ENCODE measurements around the gene CLEC10A.
"Not testable (repeated sequence)": the region's sequence is repeated elsewhere in the genome, so short reads cannot be mapped to it uniquely, and the experiment has no call there.

Gene CLEC10A

DNA sequence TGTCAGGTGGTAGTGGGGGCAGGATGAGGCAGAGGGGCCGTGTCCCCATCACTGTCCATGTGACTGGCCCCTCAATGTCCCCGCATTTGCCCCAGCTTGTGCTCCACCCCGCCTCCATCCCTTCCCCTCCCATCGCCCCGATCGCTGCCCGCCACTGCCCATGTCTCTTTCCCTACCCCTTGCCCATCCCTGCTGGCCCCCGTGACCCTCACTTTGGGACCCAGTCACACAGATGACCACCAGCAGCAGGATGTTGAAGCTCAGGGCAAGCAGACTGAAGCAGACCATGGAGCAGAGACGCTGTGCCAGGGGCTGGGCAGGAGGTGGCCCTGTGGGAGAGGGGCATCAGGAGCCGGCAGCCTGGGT lies 28.5 kb upstream of the CLEC10A start:
- no peak for ATAC-seq

DNA sequence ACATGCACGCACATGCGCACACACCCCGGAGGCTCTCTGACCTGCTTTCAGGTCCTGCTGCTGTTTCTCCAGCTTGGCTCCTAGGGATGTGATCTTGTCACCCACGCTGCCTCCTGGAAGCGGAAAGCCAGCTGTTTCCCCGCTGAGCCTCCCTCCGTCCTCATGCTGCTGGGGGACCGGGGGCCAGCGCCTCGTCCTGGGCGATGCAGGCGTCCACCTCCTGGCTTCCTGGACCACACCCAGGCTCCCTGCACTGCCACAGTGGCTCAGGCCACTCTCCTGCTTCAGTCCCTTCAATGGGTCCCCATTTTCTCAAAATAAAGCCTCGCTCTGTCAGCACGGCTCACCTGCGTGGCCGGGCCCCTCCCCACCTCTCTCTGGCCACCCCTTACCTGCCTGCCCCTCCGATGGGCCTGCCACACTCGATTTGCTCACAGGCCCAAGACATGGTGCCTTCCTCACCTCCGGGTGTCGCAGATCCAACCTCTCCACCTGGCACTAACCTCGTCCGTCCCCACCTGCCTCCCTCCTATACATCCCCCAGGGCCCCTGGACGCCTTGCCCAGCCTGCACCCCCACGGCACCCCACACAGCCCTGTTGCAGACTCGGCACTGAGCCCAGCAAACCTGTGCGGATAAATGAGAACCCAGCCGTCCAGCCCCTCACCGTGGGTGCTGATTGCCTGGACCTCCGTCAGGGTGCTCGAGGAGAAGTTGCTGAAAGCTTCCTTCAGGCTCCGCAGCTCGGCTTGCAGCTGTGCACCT lies 27.9 kb upstream of the CLEC10A start:
- no peak for ATAC-seq

DNA sequence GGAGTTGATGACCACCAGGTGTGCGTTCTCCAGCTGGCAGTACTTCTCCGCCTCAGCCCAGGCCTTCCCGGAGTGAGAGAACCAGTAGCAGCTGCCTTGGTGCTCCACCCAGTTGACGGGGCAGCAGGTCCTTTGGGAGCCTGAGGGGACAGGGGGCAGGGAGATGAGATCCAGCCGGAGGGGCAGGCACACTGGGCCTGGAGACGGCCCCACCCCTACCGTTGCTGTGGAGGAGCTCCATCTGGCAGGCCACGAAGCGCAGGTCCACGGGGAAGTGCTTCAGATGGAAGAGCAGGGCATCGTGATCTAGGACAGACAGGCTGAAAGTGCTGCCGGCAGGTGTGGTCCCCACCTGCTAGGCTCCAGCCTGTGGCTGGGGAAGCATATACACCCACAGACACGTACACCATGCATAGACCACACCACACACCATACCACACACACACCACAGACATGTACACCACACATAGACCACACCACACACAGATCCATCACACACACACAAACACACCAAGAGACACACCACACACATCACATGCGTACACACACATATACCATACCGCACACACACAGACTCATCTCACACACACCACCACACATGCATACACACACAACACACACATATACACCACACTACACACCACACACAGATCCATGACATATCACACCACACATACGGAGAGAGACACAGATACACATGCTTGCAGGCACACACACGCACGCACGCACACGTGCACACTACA lies 27.1 kb upstream of the CLEC10A start:
- no peak for ATAC-seq

DNA sequence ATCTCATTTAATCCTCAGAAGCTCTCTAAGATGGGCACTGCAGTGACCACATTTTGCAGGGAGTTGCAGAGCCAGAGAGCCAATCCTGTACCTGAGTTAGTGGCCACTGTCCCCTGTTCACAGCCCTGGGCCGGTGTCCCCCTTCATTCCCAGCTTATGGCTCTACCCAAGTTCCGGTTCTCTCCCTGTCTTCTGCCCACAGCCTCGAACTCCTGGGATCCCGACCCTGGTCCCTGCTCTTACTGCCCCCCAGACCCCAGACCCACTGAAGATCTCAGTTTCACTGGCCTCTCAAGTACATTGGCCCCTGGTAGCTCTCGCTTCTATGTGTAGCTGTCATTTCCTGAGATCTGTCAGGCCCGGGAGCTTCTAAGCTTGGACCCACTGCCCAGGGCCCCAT lies 22.4 kb upstream of the CLEC10A start:
- no peak for ATAC-seq

- no peak for ATAC-seq
Measured at GRCh38 chr17:7101531-7101930, 21.5 kb upstream of the CLEC10A start.

DNA sequence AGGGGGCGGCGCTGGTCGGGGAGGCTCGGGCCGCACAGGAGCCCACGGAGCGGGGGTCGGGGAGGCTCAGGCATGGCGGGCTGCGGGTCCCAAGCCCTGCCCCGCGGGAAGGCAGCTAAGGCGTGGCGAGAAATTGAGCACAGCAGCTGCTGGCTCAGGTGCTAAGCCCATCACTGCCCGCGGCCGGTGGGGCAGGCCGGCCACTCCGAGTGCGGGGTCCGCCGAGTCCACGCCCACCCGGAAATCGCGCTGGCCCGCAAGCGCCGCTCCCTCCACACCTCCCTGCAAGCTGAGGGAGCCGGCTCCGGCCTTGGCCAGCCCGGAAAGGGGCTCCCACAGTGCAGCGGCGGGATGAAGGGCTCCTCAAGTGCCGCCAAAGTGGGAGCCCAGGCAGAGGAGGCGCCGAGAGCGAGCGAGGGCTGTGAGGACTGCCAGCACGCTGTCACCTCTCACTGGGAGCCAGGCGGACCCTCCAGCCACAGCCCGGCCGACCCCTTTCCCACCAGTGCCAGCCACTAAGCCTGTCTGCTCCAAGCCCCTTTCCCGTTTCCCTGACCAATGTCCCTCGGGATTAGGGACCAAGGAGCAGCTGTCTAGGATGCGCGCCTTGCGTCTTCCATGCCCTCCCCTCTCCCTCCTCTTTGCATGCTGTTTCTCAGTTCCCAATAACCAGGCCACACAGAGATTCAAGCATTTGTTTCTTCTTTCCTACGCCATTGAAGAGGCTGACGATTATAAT lies 20.8 kb upstream of the CLEC10A start:
- ATAC-seq: not testable (repeated sequence)

DNA sequence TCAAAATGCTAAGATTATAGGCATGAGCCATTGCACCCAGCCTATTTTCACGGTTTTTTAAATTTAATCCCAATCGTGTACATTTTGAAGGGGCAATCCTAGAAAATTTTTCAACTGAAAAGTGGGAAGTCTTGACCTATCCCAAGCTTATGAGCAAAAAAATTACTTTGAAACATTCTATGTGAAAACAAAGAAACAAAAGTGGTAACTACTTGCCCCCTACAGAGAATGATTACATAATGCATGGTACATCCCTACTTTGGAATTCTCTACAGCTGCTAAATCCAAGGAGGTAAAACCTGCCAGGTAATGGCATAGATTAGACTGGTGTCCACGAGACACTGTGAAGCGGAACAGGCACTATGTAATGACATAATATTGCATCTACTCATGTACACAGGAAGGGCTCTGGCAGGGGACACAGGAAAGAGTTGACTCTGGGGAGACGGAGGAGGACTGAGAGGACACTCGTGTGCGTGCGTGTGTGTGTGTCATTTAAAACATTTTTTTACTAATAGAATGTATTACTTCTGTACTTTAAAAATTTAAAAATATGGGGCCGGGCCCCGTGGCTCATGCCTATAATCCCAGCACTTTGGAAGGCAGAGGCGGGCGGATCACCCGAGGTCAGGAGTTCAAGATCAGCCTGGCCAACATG lies 18.9 kb upstream of the CLEC10A start:
- ATAC-seq: no peak

GRCh38 chr17:7097940-7098339 lies 17.9 kb upstream of the CLEC10A start:
- ATAC-seq: no peak

DNA sequence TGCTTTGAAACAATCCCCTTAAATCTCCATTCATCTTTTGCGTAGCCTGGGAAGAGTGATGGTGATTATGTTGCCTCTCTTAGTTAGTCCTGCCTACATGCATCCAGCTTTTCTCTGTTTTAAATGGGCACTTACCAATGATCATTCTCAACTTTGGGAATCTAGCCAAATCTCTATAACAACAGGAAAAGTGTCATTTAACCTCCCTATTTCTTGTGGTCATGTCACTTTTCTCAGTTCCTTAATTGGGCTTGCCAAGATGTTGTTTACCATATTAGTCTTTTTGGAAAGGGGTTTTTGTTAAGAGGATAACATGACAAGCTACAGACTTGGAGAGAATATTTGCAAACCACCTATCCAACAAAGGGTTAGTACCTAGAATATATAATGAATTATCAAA lies 15.6 kb upstream of the CLEC10A start:
- no peak for ATAC-seq

GRCh38 chr17:7094652-7095019 lies 14.6 kb upstream of the CLEC10A start:
- no peak for ATAC-seq

GRCh38 chr17:7091311-7092005 lies 11.4 kb upstream of the CLEC10A start:
- ATAC-seq: not testable (repeated sequence)

DNA sequence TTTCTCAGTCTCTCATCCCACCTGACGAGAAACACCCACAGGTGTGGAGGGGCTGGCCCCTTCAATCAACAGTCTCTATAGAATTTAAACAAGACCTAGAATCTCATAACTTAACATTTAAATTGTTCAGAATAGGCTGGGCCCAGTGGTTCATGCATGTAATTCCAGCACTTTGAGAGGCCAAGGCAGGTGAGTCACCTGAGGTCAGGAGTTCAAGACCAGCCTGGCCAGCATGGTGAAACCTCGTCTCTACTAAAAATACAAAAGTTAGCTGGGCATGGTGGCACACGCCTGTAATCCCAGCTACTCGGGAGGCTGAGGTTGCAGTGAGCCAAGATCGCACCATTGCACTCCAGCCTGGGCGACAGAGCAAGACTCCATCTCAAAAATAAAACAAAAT lies 9.5 kb upstream of the CLEC10A start:
- ATAC-seq: not testable (repeated sequence)

- not testable (repeated sequence) for ATAC-seq
Measured at GRCh38 chr17:7088442-7088841, 8.4 kb upstream of the CLEC10A start.

GRCh38 chr17:7084088-7084487 lies 4.0 kb upstream of the CLEC10A start:
- ATAC-seq: no peak

DNA sequence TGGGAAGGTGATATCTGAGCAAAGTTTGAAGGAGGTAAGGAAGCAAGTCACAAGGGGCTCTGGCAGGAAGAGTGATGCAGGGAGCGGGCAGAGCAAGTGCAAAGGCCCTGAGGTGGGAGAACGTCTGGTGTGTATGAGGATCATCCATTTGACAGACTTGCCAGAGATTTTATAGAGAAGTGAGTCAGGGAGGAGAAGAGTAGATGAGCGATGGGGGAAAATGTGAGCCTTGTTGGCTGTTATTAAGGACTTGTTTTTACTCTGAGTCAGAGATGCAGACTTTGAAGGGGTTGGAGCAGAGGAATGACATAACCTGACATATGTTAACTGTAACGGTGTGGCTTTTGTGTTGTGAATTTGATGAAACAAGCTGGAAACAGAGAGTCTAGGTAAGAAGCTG lies 3.5 kb upstream of the CLEC10A start:
- ATAC-seq: no peak

DNA sequence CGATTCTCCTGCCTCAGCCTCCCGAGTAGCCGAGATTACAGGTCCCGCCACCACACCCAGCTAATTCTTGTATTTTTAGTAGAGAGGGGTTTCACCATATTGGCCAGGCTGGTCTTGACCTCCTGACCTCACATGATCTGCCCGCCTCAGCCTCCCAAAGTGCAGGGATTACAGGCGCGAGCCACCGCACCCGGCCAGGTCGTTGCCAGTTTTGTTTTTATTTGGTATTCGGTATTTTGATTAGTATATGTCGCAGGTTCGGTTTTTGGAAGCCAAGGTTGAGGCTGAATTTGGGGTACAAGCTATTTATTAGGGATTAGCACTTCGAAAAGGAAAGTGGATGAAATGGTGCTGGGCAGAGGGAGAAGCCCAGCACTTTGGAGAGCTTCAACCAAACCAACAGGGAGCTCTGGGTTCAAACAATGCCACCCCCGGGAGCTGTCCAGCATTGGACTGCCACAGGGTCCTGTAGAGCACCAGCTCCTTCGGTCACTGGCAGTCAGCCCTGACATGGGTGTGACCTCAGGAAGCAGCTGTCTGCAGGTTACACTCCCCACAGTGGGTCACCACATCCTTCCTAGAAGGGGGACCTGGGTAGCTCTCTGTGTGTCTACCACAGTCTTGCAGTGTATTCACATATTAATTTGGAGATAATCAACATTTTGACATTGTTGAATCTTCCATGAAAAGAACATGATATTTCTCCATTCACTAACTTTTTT lies 1.5 kb upstream of the CLEC10A start:
- ATAC-seq: peak; percentile 46 to 55

GRCh38 chr17:7080456-7081041 lies 498 bp upstream of the CLEC10A start:
- no peak for ATAC-seq

GRCh38 chr17:7078711-7079110 lies 1.3 kb downstream of the CLEC10A start:
- ATAC-seq: no peak

DNA sequence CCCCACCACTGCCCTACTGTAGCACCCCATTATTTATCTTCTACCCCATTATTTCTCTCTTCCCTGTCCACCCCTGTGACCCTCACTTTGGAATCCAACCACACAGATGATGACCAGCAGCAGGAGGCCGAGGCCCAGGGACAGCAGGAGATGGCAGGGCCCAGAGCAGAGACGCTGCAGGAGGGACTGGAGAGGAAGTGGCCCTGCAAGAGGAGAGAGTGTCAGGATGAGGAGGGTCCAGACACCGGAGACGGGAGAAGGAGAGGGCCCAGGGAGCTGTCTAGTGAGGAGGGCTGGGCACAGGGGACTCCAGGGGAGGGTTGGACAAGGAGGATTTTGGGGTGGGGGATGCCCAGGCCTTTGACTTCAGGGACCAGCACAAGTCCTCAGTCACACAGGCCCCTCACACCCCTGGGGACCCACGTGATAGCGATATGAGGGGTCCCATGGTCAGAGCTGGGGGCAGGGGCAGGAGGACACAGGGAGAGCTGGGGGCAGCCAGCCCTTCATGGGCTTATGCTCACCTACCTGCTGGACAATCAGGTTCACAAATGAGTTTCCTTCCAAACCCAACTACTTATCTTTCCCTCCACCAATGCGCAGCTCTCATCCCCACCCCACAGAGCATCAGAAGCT lies 2.0 kb downstream of the CLEC10A start:
- no peak for ATAC-seq

GRCh38 chr17:7074931-7075330 lies 5.1 kb downstream of the CLEC10A start:
- no peak for ATAC-seq

DNA sequence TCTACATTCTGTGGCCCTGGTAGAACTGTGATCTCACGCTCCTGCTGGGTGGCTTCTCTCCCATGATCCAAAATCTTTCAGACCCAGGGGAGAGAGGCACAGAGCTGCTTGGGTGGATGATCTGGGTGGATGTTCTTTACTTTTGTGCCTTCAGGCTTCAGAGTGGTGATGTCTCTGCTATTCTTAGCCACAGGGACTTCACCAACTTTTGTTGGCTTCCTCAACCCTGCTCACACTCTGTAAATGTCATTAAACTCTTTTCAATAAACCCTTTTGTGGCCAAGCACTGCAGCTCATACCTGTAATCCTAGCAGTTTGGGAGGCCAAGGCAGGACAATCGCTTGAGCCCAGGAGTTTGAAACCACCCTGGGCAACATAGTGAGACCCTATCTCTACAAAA lies 7.6 kb downstream of the CLEC10A start:
- ATAC-seq: no peak
